ENCODE data around the gene OPCML.

Gene OPCML

DNA sequence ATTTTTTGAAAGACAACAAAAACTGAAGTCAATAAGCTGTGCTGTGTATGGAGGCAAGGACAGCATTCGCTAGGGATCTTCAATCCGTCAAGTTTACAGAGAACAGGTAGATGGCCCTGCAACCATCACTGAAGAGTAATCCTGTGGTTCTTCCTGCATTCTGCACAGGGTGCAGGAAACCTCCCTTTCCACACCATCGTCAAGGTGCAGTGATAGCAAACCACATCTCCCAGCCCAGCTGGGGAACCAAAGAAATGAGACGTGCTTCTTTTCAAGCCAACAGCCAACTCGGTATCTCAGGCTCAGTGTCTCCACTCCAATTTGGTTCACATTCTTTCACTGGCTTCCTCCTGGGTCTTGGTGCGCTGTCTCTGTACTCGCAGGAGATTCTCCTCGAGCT, 814.5 kb downstream of the OPCML start:
- H2AFZ ChIP-seq (ENCODE audit: low read length), result no peak overlapping the region
- H4K20me1 ChIP-seq (ENCODE audit: insufficient read depth, low read length), result no peaks in the 10 kb centered on the region
- no peak overlapping the region for H3K4me3 ChIP-seq (ENCODE audit: low read length)
- H3K36me3 ChIP-seq (replicated peaks; ENCODE audit: insufficient read depth, low read length), result no peaks in the 10 kb centered on the region
- peaks cover 27% of the 10 kb centered on the region for H3F3A ChIP-seq (ENCODE audit: insufficient read depth, low read length)
- no peak for DNase-seq
- H3K79me2 ChIP-seq (ENCODE audit: low read length), result no peaks in the 10 kb centered on the region
- H3K27me3 ChIP-seq (replicated peaks; ENCODE audit: insufficient read depth, low read length), result no peaks in the 10 kb centered on the region
- H3K4me2 ChIP-seq (ENCODE audit: low read depth, low read length), result no peak overlapping the region
- H3K9me3 ChIP-seq (replicated peaks; ENCODE audit: insufficient read depth, low read length), result no peaks in the 10 kb centered on the region
- no peak overlapping the region for H3K27ac ChIP-seq (ENCODE audit: low read length)
- no peak overlapping the region for H3K9ac ChIP-seq (ENCODE audit: low read length)
- no peak for TF ChIP-seq EZH2 (optimal IDR thresholded peaks at IDR 0.05; ENCODE audit: low read depth, low read length)
- TF ChIP-seq, protein P1, sequence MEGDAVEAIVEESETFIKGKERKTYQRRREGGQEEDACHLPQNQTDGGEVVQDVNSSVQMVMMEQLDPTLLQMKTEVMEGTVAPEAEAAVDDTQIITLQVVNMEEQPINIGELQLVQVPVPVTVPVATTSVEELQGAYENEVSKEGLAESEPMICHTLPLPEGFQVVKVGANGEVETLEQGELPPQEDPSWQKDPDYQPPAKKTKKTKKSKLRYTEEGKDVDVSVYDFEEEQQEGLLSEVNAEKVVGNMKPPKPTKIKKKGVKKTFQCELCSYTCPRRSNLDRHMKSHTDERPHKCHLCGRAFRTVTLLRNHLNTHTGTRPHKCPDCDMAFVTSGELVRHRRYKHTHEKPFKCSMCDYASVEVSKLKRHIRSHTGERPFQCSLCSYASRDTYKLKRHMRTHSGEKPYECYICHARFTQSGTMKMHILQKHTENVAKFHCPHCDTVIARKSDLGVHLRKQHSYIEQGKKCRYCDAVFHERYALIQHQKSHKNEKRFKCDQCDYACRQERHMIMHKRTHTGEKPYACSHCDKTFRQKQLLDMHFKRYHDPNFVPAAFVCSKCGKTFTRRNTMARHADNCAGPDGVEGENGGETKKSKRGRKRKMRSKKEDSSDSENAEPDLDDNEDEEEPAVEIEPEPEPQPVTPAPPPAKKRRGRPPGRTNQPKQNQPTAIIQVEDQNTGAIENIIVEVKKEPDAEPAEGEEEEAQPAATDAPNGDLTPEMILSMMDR (IDR thresholded peaks at IDR 0.05; ENCODE audit: low read length), result no peak
- no peak for TF ChIP-seq EZH2phosphoT487 (IDR thresholded peaks at IDR 0.05; ENCODE audit: low read length)
- H3K9me2 ChIP-seq (replicated peaks; ENCODE audit: insufficient read depth, low read length), result no peaks in the 10 kb centered on the region
- H3K4me1 ChIP-seq (ENCODE audit: low read length), result peaks cover 33% of the 10 kb centered on the region

DNA sequence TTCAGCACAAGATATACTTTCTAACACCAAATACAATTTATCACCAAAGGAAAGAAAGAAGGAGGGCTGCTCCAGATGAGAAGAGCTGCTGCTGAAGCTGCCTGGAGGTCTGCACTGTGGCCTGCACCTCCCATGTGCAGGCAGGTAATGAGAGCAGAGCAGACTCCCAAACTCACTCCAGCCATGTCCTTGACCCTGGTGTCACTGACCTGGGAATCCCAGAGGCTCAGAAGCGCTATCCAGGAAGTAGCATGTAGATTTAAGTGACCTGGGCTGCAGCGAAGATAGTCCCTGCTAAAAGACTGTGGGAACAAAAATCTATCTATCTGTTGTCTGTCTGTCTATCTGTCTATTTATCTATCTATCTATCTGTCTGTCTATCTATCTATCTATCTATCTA, 816.3 kb downstream of the OPCML start:
- Histone ChIP-seq H3K4me1 (ENCODE audit: low read length) (peaks cover 23% of the 10 kb centered on the region), H2AFZ (ENCODE audit: low read length) (no peak overlapping the region), H3K27me3 (replicated peaks; ENCODE audit: insufficient read depth, low read length) (no peaks in the 10 kb centered on the region), H3K36me3 (replicated peaks; ENCODE audit: insufficient read depth, low read length) (no peaks in the 10 kb centered on the region), H3K79me2 (ENCODE audit: low read length) (no peaks in the 10 kb centered on the region), H3K27ac (ENCODE audit: low read length) (no peak overlapping the region), H3K9me2 (replicated peaks; ENCODE audit: insufficient read depth, low read length) (no peaks in the 10 kb centered on the region), H3K9ac (ENCODE audit: low read length) (no peak overlapping the region), H3K9me3 (replicated peaks; ENCODE audit: insufficient read depth, low read length) (no peaks in the 10 kb centered on the region), H4K20me1 (ENCODE audit: insufficient read depth, low read length) (no peaks in the 10 kb centered on the region), H3K4me3 (ENCODE audit: low read length) (no peak overlapping the region), H3F3A (ENCODE audit: insufficient read depth, low read length) (peaks cover 19% of the 10 kb centered on the region), H3K4me2 (ENCODE audit: low read depth, low read length) (no peak overlapping the region)
- DNase-seq, result no peak
- TF ChIP-seq EZH2 (optimal IDR thresholded peaks at IDR 0.05; ENCODE audit: low read depth, low read length) (no peak), EZH2phosphoT487 (IDR thresholded peaks at IDR 0.05; ENCODE audit: low read length) (no peak)
- TF ChIP-seq, protein P1 (IDR thresholded peaks at IDR 0.05; ENCODE audit: low read length), result no peak

DNA sequence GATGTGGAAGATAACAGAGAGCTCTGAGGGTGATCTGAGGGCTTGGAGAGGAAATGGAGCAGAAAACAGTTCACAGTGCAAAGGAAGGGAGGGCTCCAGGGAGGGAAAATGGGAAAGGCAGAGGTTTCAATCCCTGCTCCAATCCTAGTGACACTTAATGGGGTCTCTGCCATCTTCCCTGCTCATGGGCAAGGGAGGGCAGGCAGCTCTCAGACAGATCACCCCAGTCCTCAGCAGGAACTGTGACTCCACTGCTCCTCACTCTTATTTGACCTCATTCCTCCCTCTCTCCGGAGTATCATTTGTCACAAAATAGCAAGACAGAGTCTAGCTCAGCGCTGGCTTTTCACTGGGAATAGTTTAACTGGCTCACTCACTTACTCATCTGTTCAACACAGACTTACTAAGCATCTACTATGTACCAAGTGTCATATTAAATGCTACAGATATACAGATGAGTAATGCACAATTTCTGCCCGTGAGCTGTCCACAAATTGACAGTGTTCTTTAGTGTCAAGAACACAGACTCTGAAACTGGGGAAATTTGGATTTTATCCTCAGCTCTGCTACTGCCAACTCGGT, 817.4 kb downstream of the OPCML start:
- Histone ChIP-seq H3K27ac (ENCODE audit: low read length) (no peak overlapping the region), H3K36me3 (replicated peaks; ENCODE audit: insufficient read depth, low read length) (no peaks in the 10 kb centered on the region), H3K27me3 (replicated peaks; ENCODE audit: insufficient read depth, low read length) (no peaks in the 10 kb centered on the region), H3K79me2 (ENCODE audit: low read length) (no peaks in the 10 kb centered on the region), H3K4me1 (ENCODE audit: low read length) (peaks cover 14% of the 10 kb centered on the region), H3K4me2 (ENCODE audit: low read depth, low read length) (no peak overlapping the region), H4K20me1 (ENCODE audit: insufficient read depth, low read length) (no peaks in the 10 kb centered on the region), H3F3A (ENCODE audit: insufficient read depth, low read length) (peaks cover 9% of the 10 kb centered on the region), H3K9ac (ENCODE audit: low read length) (no peak overlapping the region), H3K4me3 (ENCODE audit: low read length) (no peak overlapping the region), H3K9me2 (replicated peaks; ENCODE audit: insufficient read depth, low read length) (no peaks in the 10 kb centered on the region), H2AFZ (ENCODE audit: low read length) (no peak overlapping the region), H3K9me3 (replicated peaks; ENCODE audit: insufficient read depth, low read length) (no peaks in the 10 kb centered on the region)
- no peak for DNase-seq
- TF ChIP-seq EZH2 (optimal IDR thresholded peaks at IDR 0.05; ENCODE audit: low read depth, low read length) (no peak), EZH2phosphoT487 (IDR thresholded peaks at IDR 0.05; ENCODE audit: low read length) (no peak)
- TF ChIP-seq, protein P1 (IDR thresholded peaks at IDR 0.05; ENCODE audit: low read length), result no peak
